Measurements from ENCODE around the gene ATXN2.
"Not testable (repeated sequence)": the region's sequence is repeated elsewhere in the genome, so short reads cannot be mapped to it uniquely, and the experiment has no call there.

Gene ATXN2, protein sequence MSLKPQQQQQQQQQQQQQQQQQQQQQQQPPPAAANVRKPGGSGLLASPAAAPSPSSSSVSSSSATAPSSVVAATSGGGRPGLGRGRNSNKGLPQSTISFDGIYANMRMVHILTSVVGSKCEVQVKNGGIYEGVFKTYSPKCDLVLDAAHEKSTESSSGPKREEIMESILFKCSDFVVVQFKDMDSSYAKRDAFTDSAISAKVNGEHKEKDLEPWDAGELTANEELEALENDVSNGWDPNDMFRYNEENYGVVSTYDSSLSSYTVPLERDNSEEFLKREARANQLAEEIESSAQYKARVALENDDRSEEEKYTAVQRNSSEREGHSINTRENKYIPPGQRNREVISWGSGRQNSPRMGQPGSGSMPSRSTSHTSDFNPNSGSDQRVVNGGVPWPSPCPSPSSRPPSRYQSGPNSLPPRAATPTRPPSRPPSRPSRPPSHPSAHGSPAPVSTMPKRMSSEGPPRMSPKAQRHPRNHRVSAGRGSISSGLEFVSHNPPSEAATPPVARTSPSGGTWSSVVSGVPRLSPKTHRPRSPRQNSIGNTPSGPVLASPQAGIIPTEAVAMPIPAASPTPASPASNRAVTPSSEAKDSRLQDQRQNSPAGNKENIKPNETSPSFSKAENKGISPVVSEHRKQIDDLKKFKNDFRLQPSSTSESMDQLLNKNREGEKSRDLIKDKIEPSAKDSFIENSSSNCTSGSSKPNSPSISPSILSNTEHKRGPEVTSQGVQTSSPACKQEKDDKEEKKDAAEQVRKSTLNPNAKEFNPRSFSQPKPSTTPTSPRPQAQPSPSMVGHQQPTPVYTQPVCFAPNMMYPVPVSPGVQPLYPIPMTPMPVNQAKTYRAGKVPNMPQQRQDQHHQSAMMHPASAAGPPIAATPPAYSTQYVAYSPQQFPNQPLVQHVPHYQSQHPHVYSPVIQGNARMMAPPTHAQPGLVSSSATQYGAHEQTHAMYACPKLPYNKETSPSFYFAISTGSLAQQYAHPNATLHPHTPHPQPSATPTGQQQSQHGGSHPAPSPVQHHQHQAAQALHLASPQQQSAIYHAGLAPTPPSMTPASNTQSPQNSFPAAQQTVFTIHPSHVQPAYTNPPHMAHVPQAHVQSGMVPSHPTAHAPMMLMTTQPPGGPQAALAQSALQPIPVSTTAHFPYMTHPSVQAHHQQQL

DNA sequence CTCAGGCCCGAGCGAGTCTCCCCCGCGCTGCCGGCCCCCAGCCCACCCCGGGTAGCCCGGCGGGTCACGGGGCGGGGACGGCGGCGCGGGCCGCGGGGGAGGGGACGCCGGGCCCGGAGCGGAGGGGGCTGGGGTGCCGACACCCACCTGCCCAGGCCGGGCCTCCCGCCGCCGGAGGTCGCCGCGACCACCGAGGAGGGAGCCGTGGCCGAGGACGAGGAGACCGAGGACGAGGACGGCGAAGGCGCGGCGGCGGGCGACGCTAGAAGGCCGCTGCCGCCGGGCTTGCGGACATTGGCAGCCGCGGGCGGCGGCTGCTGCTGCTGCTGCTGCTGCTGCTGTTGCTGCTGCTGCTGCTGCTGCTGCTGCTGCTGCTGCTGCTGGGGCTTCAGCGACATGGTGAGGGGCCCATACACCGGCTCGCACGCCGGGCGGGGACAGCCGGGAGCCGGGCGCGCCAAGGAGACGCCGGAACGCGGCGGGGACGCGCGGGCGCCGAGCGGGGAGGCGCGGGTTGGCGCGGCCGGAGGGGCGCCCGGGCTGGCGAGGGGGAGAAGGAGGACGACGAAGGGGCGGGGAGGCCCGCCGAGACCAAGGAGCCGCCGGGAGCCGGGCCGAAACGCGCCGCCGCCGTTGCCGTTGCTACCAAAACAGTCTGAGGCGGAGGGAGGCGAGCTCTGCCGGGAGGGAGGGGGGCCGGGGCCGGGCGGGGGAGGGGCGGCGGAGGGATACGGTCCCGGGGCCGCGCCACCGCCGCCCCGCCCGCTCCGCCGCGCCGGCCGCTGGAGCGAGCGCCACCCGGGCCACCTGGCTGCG lies at the start of gene ATXN2:
Gene ATXN2, minus strand, starts transcription at position 679 of the 816 bp plus-strand sequence. Its CDS starts 281 bp downstream, at position 398.
- peak; percentile 75 for DNase-seq

DNA sequence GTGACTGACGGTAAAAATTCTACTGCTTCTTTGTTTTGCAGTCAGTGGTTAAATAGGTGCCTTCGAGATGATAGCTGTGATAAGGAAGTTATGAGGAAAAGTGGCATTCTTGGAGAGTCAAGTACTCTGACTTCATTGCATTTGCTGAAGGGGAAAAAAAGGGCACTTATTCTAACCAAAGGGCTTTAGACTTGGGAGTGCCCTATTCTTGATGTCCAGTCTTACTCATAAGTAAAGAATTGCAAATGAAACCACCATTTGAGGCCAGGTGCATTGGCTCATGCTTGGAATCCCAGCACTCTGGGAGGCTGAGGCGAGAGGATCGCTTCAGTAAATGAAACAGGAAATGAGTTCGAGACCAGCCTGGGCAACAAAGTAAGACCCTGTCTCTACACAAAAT lies 46.3 kb upstream of the ATXN2 start:
- no peak for DNase-seq

DNA sequence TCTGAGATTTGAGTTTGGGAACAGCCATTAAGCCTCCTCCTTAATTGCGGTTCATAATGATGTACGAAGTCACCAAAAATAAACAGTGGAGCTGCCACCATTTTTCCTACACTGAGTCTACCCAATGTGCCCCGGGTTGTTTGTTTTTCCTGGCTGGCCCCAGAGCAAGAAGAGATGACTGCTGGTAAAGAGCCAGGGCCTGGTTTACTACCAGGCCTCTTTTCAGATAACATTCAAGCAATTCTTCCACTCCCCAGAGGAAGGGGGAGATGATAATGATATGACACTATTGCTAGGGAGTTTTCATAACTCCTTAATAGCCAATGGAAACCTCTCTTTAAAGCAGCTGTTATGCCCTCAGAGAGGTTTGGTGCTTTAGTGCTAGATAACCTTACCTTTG lies 44.3 kb upstream of the ATXN2 start:
- DNase-seq = no peak

DNA sequence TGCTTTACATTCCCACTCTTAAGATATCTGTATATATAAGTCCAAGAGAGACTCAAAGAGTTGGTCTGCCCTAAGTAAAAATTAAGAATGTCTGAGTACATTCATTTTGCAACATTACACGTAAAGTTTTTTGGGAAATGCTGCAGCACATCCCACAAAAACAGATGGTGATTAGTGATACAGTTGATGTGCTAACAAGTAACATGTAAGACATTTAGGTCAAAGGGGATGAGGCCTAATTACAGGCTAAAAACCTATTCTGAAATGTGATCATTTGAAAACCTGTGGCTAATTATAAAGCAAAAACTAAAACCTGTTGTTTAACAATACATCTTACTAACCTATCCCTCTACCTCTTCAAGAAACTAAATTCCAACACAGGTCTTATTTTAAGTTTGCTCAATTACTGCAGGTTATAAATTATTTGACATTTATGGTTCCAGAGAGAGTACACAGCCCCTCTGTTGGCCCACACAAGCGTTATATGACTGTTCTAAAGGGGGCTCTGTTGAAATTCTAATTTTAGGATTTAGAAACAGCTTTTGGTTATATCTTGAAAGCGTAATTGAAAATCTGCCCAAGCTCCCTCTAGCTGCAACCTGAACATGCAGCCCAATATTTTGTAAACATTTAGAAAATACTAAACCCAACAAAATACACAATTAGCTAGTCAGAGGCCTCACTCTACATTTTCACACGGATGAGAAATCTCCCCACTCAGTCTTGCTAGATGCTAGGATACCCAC lies 43.7 kb upstream of the ATXN2 start:
- no peak for DNase-seq

DNA sequence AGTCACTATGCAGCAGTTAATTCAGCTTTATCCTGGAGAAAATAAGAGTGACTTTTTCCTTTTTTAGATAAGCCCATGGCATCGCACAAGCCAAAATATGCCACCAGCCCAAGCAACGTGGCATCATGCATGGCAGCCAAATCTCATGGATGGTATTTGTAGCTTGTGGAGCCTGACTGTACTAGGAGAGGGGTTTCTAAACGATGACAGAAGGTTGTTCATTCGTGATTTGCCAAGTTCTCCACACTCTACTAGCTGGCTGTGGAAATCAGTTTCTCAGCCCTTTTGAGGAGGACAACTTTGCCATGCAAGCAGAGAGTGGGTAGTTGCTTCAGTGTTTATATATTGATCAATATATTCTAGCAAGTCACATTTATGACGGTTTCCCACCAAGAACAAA lies 41.4 kb upstream of the ATXN2 start:
- no peak for DNase-seq

DNA sequence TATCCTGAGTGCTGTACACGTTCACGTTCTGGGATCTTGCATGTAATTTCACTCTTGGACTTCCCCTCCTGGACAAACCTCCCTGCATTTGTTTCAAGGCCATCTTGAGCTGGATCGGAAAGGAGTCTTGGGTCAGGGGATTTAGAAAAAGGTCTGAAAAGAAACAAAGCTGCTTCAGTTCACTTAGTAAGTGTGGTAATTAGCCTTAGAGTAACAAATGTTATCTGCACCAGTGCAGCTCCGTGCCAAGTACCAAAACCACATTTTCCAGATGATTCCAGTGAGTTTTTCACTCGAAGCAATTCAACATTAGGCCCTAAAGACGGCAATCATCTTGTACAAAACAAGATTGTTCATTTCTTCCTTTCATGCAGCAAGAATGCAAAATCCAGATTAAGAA lies 39.4 kb upstream of the ATXN2 start:
- DNase-seq = no peak

DNA sequence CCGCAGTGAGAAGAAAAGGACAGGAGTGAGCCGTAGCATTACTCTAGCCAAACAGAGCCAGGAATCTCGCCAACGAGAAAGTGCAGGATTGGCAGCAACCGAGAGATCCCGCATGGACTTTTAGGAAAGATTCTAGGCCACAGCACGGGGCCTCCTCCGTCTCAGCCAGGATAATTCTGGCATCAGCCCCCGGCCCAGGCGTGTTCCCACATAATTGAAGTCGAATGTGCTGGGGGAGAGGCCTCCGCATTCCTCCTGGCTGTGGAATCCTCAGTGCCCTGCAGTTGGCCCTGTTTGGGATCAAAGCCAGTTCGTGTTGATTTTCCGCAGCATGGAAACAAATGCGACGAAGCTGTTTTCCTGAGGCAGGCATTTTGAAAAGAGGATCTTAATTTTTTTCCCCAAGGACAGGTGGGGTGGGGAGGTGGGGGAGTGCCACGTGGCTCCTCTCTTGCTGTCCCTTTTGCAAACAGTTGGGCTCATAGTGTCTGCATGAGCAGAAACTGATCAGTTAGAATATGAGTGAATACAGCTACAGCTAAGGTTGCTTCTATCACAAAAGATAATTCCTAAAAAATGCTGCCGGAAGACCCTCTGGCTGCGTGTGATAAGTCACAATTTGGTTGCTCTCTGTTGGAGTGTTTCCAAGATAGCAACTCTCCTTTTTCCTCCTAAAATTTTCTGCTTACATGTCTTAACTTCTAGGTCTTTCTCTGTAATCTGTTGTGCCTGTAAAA lies 37.3 kb upstream of the ATXN2 start:
- DNase-seq = no peak

DNA sequence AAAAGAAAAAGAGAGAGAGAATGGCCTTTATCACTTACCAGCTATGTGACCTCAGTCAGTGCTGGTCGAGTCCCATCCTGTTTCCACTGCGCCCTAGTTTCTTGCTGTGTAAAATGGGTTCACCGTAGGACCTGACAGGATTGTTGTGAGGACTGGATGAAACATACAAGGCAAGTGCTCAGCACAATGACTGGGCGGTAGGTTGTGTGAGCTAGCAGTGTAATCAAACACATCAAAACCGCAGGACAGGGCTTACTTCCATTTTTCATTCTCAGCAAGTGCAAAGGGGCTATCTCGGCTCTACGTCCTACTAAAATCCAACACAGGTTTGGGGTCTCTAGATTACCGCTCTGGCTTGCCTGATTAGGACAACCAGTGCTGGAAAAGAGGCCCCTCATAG lies 36.4 kb upstream of the ATXN2 start:
- DNase-seq = no peak

DNA sequence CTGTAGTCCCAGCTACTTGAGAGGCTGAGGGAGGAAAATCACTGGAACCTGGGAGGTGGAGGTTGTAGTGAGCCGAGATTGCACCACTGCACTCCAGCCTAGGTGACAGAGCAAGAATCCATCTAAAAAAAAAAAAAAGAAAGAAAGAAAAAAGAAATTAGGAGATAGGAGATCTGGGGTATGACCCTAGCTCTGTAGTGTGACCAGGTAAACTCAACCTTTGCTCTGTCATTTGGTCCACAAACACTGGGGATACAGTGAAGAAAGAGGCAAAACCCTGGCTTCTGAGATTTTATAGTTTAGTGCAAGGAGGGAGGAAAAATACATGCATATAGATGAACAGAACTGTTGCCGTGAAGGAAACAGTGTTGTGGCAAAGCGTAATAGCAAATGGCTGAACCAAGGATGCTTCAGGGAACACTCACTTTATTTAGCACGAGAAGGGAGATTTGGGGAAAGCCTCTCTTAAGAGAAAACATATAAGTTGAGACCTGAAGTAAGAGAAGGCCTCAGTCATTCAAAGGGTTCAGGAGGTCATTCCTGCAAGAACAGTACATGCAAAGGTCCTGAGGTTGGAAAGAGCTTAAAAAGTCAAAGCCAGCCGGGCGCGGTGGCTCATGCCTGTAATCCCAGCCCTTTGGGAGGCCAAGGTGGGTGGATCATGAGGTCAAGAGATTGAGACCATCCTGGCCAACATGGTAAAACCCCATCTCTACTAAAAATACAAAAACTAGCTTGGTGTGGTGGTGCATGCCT lies 29.6 kb upstream of the ATXN2 start:
- DNase-seq = no peak

DNA sequence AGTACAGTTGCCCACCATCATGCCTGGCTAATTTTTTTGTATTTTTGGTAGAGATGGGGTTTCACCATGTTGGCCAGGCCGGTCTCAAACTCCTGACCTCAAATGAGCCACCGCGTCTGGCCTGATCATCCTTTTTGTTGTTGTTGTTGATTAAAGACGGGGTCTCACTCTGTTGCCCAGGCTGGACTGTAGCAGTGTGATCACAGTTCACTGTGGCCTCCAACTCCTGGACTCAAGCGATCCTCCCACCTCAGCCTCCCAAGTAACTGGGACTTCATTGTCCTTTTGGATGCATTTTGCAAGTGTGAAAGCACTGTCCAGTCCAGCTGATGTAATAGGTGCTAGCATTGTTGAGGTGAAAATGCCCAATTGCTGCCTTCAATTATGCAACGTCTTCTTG lies 27.1 kb upstream of the ATXN2 start:
- DNase-seq = no peak

DNA sequence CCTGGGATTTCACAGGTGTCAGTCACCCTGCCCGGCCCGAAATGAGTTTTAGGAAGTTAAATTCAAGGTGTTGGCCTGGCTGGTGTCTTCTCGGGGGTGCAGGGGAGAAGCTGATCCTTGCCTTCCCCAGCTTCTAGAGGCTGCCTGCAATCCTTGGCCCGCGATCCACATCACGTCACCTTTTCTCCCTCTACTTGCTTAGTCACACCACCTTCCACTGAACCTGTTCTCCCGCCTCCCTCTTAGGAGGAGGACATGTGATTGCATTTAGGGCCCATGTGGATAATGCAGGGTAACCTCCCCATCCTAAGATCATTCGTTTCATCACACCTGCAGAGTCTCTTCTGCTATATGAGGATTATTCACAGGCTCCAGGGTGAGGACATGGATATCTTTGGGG lies 25.4 kb upstream of the ATXN2 start:
- no peak for DNase-seq

DNA sequence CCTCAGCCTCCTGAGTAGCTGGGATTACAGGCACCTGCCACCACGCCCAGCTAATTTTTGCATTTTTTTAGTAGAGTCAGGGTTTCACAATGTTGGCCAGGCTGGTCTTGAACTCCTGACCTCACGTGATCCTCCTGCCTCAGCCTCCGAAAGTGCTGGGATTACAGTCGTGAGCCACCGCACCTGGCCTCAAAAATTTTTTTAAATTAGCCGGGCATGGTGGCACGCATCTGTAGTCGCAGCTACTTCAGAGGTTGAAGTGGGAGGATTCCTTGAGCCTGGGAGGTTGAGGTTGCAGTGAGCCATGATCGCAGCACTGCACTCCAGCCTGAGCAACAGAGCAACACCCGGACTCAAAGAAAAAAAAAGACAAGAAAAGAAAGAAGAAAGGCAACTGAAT lies 18.7 kb upstream of the ATXN2 start:
- not testable (repeated sequence) for DNase-seq

DNA sequence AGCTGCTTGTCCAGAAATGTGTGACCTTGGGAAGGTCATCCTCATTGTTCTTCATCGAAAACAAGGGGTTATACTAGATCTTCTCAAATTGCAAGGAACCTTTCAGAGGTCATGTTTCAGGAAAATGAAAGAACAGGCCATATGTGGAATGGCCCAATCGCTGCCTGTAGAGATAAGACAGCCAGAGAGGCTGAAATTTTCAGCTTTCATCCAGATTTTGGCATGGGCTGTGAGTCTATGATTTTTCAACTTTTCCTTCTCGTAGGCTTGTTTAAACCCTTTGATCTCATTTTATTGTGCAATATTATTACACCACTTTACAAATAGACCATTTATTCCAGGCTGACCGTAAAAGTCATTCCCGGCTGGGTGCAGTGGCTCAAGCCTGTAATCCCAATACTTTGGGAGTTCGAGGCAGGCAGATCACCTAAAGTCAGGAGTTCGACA lies 17.1 kb upstream of the ATXN2 start:
- DNase-seq = no peak

DNA sequence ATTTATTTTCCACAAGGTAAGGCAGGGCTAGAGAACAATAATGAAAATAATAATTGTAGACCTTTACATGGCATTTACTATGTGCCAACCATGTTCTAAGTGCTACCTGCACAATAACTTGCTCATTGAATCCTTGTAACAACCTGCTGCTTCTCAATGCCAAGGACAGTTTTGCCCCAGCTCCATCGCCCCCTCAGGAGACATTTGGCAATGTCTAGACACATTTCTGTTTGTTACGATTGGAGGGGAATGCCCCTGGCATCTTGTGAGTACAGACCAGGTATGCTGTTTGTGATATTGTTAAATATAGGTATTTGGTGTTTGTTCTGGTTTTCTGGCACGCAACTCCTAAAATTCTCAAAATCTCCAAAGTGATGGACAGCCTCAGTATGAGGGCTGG lies 8.1 kb upstream of the ATXN2 start:
- DNase-seq = no peak

DNA sequence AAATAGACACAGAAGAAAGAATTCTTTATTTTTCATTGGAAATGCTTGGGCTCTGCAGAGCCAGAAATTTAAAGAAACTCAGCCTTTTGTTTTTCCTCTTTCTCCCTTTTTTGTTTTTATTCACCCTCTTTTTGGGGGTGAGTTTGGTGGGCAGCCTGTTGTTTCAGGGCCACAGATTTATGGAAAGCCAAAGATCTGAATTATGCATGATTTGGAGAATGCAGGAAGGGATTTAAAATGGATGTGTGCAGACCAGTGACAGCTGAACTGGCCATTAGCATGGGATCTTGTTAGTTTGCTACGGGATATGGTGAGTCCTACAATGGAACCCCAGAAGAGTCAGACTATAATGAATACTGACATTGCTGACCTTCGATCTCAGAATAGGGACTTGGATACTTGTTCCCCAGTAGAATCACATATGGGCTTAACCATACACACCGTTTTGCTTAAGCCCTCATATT lies 7.7 kb upstream of the ATXN2 start:
- DNase-seq = no peak

DNA sequence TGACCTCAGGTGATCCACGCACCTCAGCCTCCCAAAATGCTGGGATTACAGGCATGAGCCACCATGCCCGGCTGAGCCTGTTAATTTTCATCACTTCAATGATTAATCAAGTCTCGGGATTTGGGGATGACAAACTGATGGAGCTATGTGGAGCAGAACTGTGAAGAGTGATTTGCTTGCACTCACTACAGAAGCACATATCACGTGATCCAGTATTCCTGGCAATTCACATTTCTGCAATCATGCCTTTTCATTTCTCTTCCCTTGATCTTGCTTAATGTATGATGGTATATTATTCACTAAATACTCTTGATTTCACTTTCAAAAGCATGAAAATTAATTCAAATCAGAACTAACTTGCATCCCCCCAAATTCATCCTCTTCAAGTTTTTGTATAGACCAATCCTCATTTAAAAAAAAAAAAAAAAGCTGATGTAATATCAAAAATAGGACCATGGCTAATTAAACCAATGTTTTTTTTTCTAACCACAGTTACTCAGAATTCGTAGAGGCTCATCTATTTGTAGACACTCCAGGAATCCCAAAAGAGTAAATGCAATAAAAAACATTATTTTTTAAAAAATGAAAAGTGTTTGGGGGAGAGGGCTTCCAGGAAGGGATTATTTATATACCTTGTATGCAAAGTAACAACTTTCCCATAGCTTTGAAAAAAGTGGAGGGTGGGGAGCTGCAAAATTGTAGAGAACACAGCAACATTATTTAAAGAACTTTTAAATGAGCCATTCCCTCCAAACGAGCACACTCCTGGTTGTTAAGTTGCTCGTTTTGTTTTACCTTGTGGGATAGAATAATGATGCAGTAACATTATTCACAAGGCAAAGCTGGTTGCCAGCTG lies 7.0 kb upstream of the ATXN2 start:
- DNase-seq = no peak

DNA sequence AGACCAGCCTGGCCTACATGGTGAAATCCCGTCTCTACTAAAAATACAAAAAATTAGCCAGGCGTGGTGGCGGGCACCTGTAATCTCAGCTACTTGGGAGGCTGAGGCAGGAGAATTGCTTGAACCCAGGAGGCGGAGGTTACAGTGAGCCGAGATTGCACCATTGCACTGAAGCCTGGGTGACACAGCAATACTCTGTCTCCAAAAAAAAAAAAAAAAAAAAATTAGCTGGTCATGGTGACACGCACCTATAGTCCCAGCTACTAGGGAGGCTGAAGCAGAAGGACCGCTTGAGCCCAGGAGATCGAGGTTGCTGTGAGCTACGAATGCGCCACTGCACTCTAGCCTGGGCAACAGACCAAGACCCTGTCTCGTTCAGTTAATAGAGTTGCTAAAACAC lies 3.7 kb upstream of the ATXN2 start:
- not testable (repeated sequence) for DNase-seq

DNA sequence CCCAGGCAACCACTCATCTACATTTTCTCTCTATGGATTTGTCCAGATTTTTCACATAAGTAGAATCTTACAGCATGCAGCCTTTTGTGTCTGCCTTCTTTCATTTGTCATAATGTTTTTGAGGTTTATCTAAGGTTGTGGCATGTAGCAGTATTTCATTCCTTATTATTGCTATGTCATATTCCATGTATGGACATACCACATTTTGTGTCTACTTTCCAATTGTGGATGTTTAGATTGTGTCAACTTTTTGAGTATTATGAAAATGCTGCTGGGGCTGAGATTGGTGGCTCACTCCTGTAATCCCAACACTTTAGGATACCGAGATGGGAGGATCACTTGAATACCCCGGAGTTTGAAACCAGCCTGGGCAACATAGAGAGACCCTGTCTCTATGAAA lies 3.2 kb upstream of the ATXN2 start:
- DNase-seq = no peak

DNA sequence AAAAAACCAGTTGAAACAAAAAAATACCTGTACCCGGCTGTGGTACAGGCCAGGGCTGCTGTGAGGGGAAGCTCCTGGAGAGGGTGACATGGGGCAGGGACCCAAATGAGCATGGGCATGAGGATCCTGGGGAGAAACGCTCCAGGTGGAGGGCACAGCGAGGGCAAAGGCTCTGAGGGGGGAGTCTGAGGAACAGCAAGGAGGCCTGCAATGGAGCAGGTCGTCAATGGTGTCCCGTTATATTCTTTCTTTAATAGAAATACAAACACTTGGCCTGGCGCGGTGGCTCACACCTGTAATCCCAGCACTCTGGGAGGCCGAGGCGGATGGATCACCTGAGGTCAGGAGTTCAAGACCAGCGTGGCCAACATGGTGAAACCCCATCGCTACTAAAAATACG lies 1.9 kb upstream of the ATXN2 start:
- not testable (repeated sequence) for DNase-seq

Data from DMS79 treated with DMSO at 0.1 percent for 48 hours (cell line).